Right lobe of liver (tissue), 4 donors: Measurements from ENCODE around the gene MRPL36.

Source experiments
- CTCF ChIP-seq, 4 donors: fragments of 200-600 bp in 3 of 4; fragments of 450-650 bp in 1 of 4; IDR thresholded peaks; one replicate each; pipeline versions ENCODE4 v1.5.1 to v1.8.0; 2016 to 2022; ENCODE audit warnings: antibody characterized with exemption in 4 of 4, mild to moderate bottlenecking in 2 of 4
- POLR2A ChIP-seq: fragments of 450-650 bp; IDR thresholded peaks from one replicate; pipeline ENCODE4 v1.6.1; 2017; ENCODE audit warnings: antibody characterized with exemption, mild to moderate bottlenecking
- donor health status: DM: no; HTN: no; CAD: no.
- donor health status: DM: no; HTN: no; CAD: no.
- donor health status: DM: no; HTN: yes; CAD: no.

DNA sequence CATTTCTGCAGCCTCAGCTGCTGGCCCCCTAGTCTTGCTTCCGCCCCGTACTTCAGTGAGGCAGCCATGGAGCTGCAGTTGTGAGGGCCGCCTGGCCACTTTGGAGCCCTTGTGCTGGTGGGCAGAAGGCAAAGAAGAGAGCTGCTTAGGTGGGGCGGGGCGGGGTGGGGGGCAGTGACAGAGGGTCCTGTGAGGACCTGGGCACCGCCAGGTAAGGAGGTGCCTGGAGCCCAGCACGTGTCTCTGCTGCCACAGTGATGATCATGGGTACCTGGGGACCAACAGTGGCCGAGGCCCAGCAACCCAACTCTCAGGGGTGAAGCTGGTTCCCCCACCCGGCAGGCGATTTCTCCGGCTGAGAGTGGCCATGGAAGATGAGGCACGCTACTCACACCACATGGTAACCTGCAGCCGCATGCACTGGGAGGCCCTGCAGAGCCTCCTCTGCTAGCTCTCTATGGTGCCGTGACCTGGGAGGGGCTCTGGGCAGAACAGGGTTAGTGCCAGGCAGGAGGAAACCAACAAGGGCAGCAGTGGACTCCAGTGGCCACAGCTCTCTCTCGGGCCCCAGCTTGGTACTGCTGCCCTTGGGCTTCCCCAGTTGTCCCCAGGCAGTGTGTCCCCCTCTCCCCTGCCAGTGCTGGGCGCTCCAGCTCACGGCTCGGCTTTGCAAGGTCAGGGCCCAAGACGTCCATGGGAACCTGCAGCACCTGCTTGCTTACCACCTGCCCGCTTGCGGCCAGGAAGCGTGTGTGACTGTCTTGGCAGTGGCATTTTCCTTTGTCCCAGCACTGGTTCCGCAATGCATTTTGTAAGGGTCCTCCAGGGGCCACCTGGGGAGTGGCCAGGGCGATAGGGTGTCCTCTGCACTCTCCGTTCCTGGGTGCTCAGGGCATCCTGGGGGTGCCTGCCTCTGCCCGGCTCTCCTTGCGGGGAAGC is 25.5 kb upstream of the MRPL36 start:
- TF ChIP-seq CTCF (IDR thresholded peaks at IDR 0.05) (no peak), POLR2A (no peak)
